Activated naive CD8-positive, alpha-beta T cell treated with anti-CD3 and anti-CD28 coated beads, Interleukin-2, amount 50 U/mL, for 16 hours (primary cell): Measurements from ENCODE around the gene TMEM80.
"Not testable (repeated sequence)": the region's sequence is repeated elsewhere in the genome, so short reads cannot be mapped to it uniquely, and the experiment has no call there.

Source experiments
- DNase-seq: peaks from one replicate; pipeline ENCODE4 v3.0.0-alpha.2; 2020; ENCODE audit warnings: low read depth, low spot score

TMEM80 gene

DNA sequence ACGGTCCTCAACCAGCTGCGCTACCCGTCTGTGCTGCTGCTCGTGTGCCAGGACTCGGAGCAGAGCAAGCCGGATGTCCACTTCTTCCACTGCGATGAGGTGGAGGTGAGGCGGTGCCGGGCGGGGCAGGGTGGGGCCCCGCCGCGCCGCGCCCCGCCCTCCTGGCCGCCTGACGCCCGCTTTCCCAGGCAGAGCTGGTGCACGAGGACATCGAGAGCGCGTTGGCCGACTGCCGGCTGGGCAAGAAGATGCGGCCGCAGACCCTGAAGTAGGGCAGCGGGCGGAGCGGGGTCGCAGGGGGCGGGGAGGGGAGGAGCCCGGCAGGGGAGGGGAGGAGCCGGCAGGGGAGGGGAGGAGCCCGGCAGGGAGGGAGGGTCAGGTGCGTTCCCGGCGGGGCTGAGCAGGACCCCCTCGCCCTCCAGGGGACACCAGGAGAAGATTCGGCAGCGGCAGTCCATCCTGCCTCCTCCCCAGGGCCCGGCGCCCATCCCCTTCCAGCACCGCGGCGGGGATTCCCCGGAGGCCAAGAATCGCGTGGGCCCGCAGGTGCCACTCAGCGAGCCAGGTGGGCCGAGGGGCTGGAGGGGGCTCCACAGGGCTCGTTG lies 25.1 kb downstream of the TMEM80 start:
- DNase-seq, result no peak

- no peak for DNase-seq
Observed at GRCh38 chr11:721247-721740, 25.7 kb downstream of the TMEM80 start.

- no peak for DNase-seq
Observed at GRCh38 chr11:721741-722345, 26.2 kb downstream of the TMEM80 start.

DNA sequence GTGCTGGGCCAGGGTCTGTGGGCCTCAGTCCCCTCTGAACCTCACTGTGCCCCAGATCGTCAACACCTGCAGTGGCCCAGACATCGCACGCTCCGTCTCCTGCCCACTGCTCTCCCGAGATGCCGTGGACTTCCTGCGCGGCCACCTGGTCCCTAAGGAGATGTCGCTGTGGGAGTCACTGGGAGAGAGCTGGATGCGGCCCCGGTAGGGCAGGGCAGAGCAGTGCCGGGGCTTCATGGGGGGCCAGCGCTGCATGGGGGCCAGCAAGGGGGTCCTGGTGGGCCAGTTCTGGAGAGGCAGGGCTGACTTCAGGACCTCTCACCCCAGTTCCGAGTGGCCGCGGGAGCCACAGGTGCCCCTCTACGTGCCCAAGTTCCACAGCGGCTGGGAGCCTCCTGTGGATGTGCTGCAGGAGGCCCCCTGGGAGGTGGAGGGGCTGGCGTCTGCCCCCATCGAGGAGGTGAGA lies 26.8 kb downstream of the TMEM80 start:
- no peak for DNase-seq

GRCh38 chr11:723120-723883 lies 27.7 kb downstream of the TMEM80 start:
- DNase-seq, result no peak

GRCh38 chr11:724049-724777 lies 28.6 kb downstream of the TMEM80 start:
- DNase-seq, result no peak

DNA sequence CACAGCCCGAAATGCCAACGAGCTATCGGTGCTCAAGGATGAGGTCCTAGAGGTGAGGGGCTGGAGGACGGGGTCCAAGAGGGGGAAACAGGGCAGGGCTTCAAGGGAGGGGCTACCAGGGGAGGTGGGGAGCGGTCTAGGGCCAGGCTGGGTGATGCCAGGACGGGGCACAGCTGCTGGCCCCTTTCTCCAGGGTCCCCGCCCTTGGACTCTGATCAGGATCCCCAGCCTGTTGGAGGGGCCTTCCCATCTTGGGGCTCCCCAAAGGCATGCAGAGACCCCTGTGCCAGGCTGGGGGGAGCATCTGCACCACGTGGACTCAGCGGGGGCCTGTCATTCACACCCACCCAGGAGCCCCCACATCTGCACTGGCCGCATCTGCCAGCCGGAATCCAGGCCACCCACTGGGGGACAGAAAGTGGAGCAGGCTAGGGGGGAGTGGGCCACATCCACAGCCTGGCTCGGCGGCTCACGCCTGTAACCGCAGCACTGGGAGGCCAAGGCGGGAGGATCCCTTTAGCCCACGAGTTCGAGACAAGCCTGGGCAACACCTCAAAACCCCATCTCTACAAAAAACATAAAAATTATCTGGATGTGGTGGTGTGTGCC lies 29.3 kb downstream of the TMEM80 start:
- no peak for DNase-seq

- DNase-seq, result no peak
Observed at GRCh38 chr11:725624-726202, 30.1 kb downstream of the TMEM80 start.

DNA sequence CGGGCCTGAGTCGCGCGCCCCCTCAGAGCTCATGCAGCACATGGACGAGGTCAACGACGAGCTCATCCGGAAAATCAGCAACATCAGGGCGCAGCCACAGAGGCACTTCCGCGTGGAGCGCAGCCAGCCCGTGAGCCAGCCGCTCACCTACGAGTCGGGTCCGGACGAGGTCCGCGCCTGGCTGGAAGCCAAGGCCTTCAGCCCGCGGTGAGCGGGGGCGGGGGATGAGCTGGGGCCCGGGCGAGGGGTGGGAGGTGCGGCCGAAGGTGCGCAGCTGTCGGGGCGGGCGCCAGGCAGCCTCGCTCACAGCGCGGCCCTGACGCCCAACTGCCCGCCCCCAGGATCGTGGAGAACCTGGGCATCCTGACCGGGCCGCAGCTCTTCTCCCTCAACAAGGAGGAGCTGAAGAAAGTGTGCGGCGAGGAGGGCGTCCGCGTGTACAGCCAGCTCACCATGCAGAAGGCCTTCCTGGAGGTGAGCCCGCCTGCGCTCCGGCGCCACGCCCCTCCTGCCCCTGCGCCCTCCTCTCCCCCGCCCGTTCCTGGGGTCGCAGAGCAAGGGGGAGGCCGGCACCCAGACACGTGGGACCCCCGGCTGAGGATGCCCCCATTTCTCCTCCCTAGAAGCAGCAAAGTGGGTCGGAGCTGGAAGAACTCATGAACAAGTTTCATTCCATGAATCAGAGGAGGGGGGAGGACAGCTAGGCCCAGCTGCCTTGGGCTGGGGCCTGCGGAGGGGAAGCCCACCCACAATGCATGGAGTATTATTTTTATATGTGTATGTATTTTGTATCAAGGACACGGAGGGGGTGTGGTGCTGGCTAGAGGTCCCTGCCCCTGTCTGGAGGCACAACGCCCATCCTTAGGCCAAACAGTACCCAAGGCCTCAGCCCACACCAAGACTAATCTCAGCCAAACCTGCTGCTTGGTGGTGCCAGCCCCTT lies 30.9 kb downstream of the TMEM80 start:
- no peak for DNase-seq

GRCh38 chr11:727281-727701 lies 31.7 kb downstream of the TMEM80 start:
- no peak for DNase-seq

GRCh38 chr11:727859-728748 lies 32.5 kb downstream of the TMEM80 start:
- peak; percentile 68 for DNase-seq

DNA sequence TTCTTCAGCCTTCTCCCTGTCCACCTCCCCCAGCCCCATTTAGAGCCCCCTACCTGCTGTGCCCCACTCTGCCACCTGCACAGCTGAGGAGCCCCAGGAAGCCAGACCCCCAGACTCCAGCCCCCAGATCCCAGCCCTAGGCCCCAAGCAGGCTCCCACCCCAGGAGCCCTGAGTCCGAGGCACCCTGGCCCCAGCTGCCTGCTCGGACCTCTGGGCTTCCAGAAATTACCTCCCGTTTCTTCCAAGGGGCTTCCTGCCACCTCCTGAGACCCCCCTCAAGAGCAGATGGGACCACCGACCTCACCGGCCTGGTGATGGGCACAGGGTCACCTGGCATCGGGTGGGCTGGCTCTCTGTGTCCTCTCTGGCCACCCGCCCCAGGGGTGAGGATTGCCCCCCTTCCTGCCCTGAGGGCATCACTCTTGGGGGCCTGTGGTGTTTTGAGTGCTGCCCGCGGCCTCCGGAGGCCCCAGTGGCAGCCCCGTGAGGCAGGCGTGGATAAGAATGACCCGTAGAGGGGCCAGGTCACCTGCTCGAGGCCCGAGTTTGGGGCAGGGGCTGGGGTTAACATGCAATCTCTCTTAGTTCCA lies 33.4 kb downstream of the TMEM80 start:
- DNase-seq, result no peak

GRCh38 chr11:729492-730074 lies 34.0 kb downstream of the TMEM80 start:
- DNase-seq, result no peak

- DNase-seq, result no peak
Observed at GRCh38 chr11:733072-733471, 37.5 kb downstream of the TMEM80 start.

GRCh38 chr11:734541-734940 lies 38.9 kb downstream of the TMEM80 start:
- DNase-seq, result not testable (repeated sequence)

- no peak for DNase-seq
Observed at GRCh38 chr11:737366-737765, 41.8 kb downstream of the TMEM80 start.

GRCh38 chr11:737899-738298 lies 42.3 kb downstream of the TMEM80 start:
- DNase-seq, result not testable (repeated sequence)

DNA sequence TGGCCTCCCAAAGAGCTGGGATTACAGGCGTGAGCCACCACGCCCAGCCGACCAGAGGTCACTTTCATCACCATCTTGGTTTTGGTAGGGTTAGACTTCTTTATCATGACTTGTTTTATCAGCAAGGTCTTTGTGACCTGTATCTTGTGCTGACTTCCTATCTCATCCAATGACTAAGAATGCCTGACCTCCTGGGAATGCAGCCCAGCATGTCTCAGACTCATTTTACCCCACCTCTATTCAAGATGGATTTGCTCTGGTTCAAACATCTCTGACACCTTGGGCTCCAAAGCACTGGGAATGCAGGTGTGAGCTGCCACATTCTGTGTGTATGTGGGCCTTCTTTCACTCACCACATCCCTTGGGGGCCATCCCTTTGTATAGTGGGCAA lies 46.5 kb downstream of the TMEM80 start:
- no peak for DNase-seq
